DMS114 treated with DMSO at 0.1 percent for 48 hours (cell line): Measurements from ENCODE around the gene PRKCE.
"Not testable (repeated sequence)": the region's sequence is repeated elsewhere in the genome, so short reads cannot be mapped to it uniquely, and the experiment has no call there.

Source experiments
- DNase-seq: peaks from one replicate; lab custom pipeline; 2025; ENCODE audit not compliant: unreplicated experiment; lab: John Stamatoyannopoulos, UW

Gene PRKCE

GRCh38 chr2:45664635-45665261 lies 13.3 kb downstream of the PRKCE start:
- DNase-seq = no peak

GRCh38 chr2:45668509-45668908 lies 17.0 kb downstream of the PRKCE start:
- DNase-seq = no peak

DNA sequence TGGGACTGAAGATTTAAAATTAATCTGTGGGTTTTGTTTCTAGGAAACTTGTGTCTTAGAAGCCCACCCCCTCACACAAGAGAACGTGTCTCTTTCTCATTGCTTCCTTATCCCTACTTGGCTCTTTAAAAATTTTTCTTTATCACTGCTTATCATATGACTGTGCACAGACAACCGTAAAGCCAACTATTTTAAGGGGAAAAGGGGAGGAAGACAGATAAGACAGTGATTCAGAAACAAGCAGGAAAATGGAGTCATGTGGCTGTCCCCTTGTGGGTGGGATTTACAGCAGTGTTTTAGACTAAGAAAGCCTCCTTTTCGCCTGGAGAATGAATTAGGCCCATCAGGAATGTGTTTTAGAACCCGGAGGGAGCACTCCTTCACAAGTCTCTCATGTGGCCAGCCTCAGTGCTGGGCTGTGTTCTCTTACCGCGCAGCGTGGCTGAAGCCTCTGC lies 17.6 kb downstream of the PRKCE start:
- DNase-seq = no peak

- DNase-seq = no peak
Measured at GRCh38 chr2:45670646-45671045, 19.2 kb downstream of the PRKCE start.

- DNase-seq = no peak
Measured at GRCh38 chr2:45672138-45672537, 20.7 kb downstream of the PRKCE start.

GRCh38 chr2:45674035-45674816 lies 22.8 kb downstream of the PRKCE start:
- no peak for DNase-seq

GRCh38 chr2:45675263-45675812 lies 23.9 kb downstream of the PRKCE start:
- no peak for DNase-seq

DNA sequence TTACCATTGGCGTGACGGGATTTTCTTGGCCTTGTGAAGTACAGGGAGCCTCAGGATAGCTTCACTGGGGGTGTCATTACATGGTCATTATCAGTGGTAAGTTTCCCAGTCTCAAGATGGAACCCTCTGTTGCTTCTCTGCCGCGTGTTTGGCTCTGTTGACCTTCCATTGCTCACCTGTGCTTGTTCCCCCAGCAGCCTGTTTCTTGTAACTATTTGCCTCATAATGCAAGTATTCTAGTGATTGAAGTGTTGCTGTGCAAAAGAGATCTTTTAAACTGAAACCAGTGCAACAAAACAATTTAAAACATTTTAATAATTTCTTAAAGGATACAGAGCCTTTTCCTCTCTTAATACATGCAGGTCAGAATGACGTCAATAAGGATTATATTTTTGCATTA lies 24.6 kb downstream of the PRKCE start:
- DNase-seq = no peak

DNA sequence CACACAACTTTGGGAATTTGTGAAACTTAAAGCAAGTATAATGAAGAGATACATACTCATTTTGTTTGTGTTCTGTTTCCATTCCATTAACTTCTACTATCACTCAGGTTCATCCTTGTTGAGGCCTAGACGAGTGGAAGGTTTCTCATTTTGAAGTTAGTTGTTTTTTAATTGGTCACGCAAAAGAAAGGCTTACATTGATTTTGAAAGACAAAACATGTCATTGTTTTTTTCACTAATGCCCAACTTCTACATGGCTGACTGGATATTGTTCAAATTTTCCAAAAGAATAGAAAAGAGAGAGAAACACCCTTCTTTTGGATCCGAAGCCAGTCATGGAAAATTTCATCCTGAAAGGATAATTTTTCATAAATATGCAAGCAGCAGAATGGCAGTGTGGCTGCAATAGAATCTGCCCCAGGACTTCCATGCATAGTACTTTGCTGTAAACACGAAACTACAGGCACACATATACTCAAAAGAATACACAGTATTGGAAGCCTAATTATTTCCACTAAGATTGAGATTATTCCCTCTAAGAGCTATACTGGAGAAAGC lies 27.4 kb downstream of the PRKCE start:
- no peak for DNase-seq

GRCh38 chr2:45680351-45680967 lies 29.0 kb downstream of the PRKCE start:
- DNase-seq = no peak

- DNase-seq = no peak
Measured at GRCh38 chr2:45681675-45682074, 30.2 kb downstream of the PRKCE start.

- DNase-seq = no peak
Measured at GRCh38 chr2:45683292-45683691, 31.8 kb downstream of the PRKCE start.

- DNase-seq = no peak
Measured at GRCh38 chr2:45684756-45685155, 33.3 kb downstream of the PRKCE start.

DNA sequence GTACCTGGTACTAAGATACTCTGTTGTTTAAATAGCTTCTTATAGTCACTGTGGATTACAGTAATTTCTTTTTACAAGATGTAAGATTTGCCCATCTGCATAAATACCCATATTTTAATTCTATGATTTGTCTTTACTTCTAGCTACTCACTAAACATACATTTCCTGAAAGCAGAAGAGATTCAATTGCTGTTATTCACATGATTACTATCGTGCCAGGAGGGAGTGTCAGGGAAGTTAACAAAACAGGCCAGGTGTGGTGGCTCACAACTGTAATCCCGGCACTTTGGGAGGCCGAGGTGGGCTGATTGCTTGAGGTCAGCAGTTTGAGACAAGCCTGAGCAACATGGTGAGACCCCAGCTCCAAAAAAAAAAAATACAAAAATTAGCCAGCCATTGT lies 33.8 kb downstream of the PRKCE start:
- no peak for DNase-seq

DNA sequence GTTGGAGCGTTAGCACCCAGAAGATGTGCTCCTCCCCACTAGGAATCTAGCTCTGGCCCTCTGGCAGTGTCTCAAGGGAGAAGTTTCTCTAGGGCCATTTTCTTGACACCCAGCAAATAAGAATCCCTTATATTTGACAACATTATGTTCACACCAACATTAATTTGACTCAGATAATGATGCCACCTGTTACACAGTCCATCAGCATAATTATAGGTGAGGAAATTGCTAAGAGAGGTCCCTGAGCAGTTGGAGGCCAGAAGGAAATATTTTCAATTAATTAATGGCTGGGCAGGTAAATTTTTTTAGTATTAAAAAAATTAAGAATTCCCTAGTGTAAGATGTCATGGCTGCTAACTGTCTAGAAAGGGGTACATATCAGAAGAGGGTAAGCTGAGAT lies 36.5 kb downstream of the PRKCE start:
- no peak for DNase-seq

GRCh38 chr2:45688479-45689298 lies 37.2 kb downstream of the PRKCE start:
- DNase-seq = no peak

GRCh38 chr2:45690231-45690630 lies 38.8 kb downstream of the PRKCE start:
- no peak for DNase-seq

GRCh38 chr2:45691171-45691999 lies 39.9 kb downstream of the PRKCE start:
- DNase-seq = no peak

GRCh38 chr2:45692566-45692965 lies 41.1 kb downstream of the PRKCE start:
- no peak for DNase-seq

DNA sequence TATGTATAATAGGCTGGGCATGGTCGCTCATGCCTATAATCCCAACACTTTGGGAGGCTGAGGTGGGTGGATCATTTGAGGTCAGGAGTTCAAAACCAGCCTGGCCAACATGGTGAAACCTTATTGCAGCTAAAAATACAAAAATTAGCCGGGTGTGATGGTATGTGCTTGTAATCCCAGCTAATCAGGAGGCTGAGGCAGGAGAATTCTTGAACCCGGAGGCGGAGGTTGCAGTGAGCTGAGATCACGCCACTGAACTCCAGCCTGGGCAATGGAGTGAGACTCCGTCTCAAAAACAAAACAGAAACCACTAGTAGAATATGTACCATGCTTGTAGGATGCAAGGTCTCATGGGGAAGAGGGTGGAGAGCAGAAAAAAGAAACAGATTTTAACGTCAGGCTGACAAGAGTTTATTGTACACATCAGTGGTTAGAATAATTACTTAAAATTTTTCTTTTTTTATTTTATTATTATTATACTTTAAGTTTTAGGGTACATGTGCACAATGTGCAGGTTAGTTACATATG lies 44.1 kb downstream of the PRKCE start:
- DNase-seq = not testable (repeated sequence)
